GM10266 (cell line): Measurements from ENCODE around the gene HS3ST2.

Experiments
- DNase-seq: peaks from one replicate; pipeline ENCODE4 v3.0.0; 2012; ENCODE audit errors: extremely low spot score
- TF ChIP-seq, protein P1 (sequence below): IDR thresholded peaks from 2 replicates; pipeline ENCODE4 v1.5.1; 2012; ENCODE audit warnings: mild to moderate bottlenecking, low read depth; ENCODE audit not compliant: control insufficient read depth, insufficient read depth; ENCODE audit errors: missing control alignments

The HS3ST2 gene

DNA sequence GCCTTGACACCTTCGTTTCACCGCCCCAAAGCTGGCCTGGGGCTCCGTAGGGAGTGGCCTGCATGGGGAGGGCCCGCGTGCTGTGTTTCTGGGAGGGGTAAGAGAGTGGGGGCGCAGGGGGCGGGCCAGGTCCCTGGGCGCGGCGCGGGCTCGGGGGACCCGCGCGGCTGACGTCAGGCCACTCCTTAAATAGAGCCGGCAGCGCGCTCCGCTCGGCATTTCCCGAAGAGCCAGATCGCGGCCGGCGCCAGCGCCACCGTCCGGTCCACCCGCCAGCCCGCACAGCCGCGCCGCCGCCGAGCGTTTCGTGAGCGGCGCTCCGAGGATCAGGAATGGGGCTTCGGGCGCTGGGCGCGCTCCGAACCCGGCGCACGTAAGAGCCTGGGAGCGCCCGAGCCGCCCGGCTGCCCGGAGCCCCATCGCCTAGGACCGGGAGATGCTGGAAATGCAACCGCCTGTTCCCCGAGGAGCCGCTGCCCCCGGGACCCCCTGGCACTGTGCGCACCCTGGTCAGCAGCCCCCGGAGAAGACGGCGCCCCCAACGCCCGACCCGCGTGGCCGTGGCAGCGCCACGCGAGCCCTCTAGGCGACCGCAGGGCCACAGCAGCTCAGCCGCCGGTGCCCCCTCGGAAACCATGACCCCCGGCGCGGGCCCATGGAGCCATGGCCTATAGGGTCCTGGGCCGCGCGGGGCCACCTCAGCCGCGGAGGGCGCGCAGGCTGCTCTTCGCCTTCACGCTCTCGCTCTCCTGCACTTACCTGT, at the start of gene HS3ST2:
TSS of gene HS3ST2 (plus strand) at position 215 of the 763 bp plus-strand sequence. CDS start at position 664, 449 bp downstream.
- peak; percentile 22 for DNase-seq
- TF ChIP-seq, protein P1, sequence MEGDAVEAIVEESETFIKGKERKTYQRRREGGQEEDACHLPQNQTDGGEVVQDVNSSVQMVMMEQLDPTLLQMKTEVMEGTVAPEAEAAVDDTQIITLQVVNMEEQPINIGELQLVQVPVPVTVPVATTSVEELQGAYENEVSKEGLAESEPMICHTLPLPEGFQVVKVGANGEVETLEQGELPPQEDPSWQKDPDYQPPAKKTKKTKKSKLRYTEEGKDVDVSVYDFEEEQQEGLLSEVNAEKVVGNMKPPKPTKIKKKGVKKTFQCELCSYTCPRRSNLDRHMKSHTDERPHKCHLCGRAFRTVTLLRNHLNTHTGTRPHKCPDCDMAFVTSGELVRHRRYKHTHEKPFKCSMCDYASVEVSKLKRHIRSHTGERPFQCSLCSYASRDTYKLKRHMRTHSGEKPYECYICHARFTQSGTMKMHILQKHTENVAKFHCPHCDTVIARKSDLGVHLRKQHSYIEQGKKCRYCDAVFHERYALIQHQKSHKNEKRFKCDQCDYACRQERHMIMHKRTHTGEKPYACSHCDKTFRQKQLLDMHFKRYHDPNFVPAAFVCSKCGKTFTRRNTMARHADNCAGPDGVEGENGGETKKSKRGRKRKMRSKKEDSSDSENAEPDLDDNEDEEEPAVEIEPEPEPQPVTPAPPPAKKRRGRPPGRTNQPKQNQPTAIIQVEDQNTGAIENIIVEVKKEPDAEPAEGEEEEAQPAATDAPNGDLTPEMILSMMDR: no peak

- DNase-seq: no peak
Observed at GRCh38 chr16:22764662-22765327, 49.2 kb upstream of the HS3ST2 start.

GRCh38 chr16:22765479-22765878, 48.5 kb upstream of the HS3ST2 start:
- DNase-seq: no peak
- TF ChIP-seq, protein P1: no peak

More at GRCh38 chr16:22764662-22765327, 49.2 kb upstream of the HS3ST2 start:
- TF ChIP-seq, protein P1: no peak

DNA sequence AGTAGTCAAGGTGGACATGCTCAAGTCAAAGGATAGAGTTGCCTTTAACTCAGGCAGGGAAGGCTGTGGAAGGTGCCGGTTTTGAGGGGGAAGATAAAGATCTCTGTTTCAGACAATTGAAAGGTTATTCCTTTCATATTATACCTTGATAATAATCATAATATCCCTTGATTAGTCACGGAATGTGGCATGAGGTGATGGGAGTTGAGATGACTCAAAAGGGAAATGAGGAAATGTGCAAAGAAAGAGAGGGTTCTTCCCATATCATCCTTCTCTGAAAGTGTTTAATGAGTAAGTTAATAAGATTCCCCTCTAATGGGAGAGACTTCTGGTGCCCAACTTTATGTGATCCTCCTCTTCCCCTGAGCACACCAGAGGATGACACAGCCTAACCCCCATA, 43.1 kb upstream of the HS3ST2 start:
- TF ChIP-seq, protein P1: no peak

DNA sequence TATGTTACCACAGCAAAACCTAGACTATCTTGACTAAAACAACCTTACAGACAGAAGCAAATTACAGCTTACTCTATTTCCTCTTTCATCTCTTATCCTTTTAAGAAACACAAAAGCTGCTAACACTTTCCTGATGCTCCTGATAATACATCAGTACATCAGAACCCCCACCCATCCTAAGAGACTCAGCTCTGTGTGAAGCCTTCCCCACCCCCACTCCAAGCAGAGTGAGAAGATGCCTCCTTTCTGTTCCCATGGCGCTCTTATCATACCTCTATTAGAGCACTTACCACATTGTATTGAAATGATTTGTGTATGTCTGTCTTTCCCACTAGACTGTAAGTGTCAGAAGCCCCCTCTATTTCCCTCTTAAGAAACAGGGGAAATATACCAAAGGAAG, 42.4 kb upstream of the HS3ST2 start:
- no peak for DNase-seq
- TF ChIP-seq, protein P1: no peak

More for the DNA sequence above, 43.1 kb upstream of the HS3ST2 start:
- DNase-seq: no peak

GRCh38 chr16:22775220-22775922, 38.6 kb upstream of the HS3ST2 start:
- TF ChIP-seq, protein P1: no peak
- DNase-seq: no peak
